ENCODE measurements around the gene SULT1C2. TPM values are rescaled to one million over a fixed set of nuclear protein-coding genes. Genes with fewer than 3 reads are reported as not detected.

The SULT1C2 gene
- 0.33 to 0.65 TPM (median 0.41 TPM) in 5 replicates for total RNA-seq (2022; extraction: Qiagen RNA extraction)

DNA sequence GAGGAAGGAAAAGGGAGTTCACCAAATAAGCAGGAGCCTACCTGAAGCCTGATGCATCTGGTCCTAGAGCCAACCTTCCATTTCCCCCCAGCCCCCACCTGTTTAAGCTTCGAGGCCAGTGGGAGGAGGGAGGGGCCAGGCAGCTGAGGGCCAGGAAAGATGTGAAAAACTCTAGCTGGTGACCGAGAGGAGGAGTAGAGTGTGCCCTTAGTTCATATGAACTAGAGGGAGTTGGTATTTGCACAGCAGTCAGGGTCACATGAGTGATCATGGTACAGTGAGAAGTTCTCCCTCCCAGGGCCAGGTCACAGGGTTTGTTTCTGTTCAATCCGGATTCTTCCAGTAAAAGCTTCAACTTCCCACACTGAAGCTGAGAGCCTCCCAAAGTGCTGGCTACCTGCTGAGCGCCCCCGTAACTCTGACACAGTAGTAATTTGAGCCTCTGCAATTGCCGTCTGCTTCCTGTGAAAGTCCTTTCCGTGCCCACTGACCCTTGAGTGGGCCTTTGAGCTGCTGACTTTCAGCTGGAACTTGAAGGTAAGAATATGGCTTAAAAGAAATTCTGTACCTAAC is at the start of gene SULT1C2:
Gene SULT1C2 (plus strand): TSS at position 362 of the 573 bp plus-strand sequence. CDS start 4,773 bp downstream, outside the sequence.

DNA sequence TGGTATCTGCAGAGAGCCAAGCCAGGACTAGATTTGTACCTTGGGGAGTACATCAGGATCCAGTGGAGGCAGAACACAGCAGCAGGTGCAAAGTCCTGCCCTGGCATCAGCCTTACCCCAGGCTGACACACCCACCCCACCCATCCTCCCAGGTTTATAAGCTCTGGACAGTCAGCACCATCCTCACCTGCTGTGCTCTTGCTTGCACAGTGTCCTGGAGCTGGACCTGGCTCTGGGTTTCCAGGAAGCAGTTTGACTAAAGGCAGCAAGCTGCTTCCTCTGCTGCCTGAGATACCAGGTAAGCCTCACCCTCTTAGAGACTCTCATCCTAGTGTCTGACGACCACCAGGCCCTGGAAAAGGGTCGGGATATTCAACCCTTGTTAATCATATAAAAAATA is 48.9 kb upstream of the SULT1C2 start, which contains the start of gene SULT1C3:
Gene SULT1C3 (plus strand): TSS at position 183 of the 400 bp plus-strand sequence. CDS start 7,227 bp downstream, outside the sequence.

Other genes with a start within 250 kb of the SULT1C2 start
- gene SULT1C3, start 48.9 kb upstream of the SULT1C2 start, total RNA-seq (2022; extraction: Qiagen RNA extraction) = not detected in 5 replicates
- gene SULT1C4, start 89.1 kb downstream of the SULT1C2 start, total RNA-seq (2022; extraction: Qiagen RNA extraction) = not detected in 5 replicates
- 9.9 to 19.8 TPM (median 17.0 TPM) in 5 replicates for gene GCC2, start 160.3 kb downstream of the SULT1C2 start, total RNA-seq (2022; extraction: Qiagen RNA extraction)
- gene LIMS1, start 245.6 kb downstream of the SULT1C2 start, total RNA-seq (2022; extraction: Qiagen RNA extraction) = 44.6 to 80.9 TPM (median 68.5 TPM) in 5 replicates

Measured in A549 treated with dexamethasone at 1 μM for 4 hours (cell line).